ENCODE data around the gene CCDC57.

Gene CCDC57

GRCh38 chr17:82065193-82065637 is 147.4 kb downstream of the CCDC57 start:
- Histone ChIP-seq H3K36me3 (ENCODE audit: insufficient read depth, low read length) (peaks cover 46% of the 10 kb centered on the region), H4K20me1 (ENCODE audit: insufficient read depth, low read length) (peaks cover 34% of the 10 kb centered on the region), H3K27ac (ENCODE audit: low read length) (peak overlapping the region; percentile 77), H3K27me3 (ENCODE audit: insufficient read depth, low read length, poor library complexity) (no peaks in the 10 kb centered on the region), H3K4me2 (ENCODE audit: insufficient read depth, low read length) (peak overlapping the region; percentile 100), H3K4me1 (ENCODE audit: insufficient read depth, low read length) (peaks cover 43% of the 10 kb centered on the region), H3K9me3 (ENCODE audit: insufficient read depth, low read length, severe bottlenecking) (no peaks in the 10 kb centered on the region), H3K4me3 (ENCODE audit: low read depth in 1 of 2, low read length in 2 of 2) (peak overlapping the region; percentile 75 to 97), H2AFZ (ENCODE audit: low read depth, low read length) (peak overlapping the region; percentile 81), H3K79me2 (ENCODE audit: insufficient read depth, low read length) (peaks cover 33% of the 10 kb centered on the region), H3K9ac (ENCODE audit: low read depth, low read length) (peak overlapping the region; percentile 87)
- peak; percentile 27; the same call in 2 of the 3 replicates for ATAC-seq (ENCODE audit: insufficient read depth, low read depth)
- DNase-seq: peak; percentile 35
- no peak for TF ChIP-seq CTCF (IDR thresholded peaks at IDR 0.05; ENCODE audit: borderline replicate concordance, extremely low read depth, low read length, poor library complexity, severe bottlenecking)
- no peak for TF ChIP-seq EZH2 (IDR thresholded peaks at IDR 0.05; ENCODE audit: borderline replicate concordance, low read depth, low read length, severe bottlenecking)

GRCh38 chr17:82064433-82065192 is 148.0 kb downstream of the CCDC57 start:
- H2AFZ ChIP-seq (ENCODE audit: low read depth, low read length): peak overlapping the region; percentile 81; the same call in 1 of the 2 replicates
- peaks cover 39% of the 10 kb centered on the region for H4K20me1 ChIP-seq (ENCODE audit: insufficient read depth, low read length)
- no peaks in the 10 kb centered on the region for H3K27me3 ChIP-seq (ENCODE audit: insufficient read depth, low read length, poor library complexity)
- peaks cover 43% of the 10 kb centered on the region for H3K4me1 ChIP-seq (ENCODE audit: insufficient read depth, low read length)
- H3K36me3 ChIP-seq (ENCODE audit: insufficient read depth, low read length): peaks cover 52% of the 10 kb centered on the region
- H3K9ac ChIP-seq (ENCODE audit: low read depth, low read length): peak overlapping the region; percentile 87
- H3K79me2 ChIP-seq (ENCODE audit: insufficient read depth, low read length): peaks cover 33% of the 10 kb centered on the region
- H3K27ac ChIP-seq (ENCODE audit: low read length): peak overlapping the region; percentile 77
- ATAC-seq (ENCODE audit: insufficient read depth, low read depth): no peak
- H3K9me3 ChIP-seq (ENCODE audit: insufficient read depth, low read length, severe bottlenecking): no peaks in the 10 kb centered on the region
- peak overlapping the region; percentile 75 to 97 for H3K4me3 ChIP-seq (ENCODE audit: low read depth in 1 of 2, low read length in 2 of 2)
- TF ChIP-seq CTCF (IDR thresholded peaks at IDR 0.05; ENCODE audit: borderline replicate concordance, extremely low read depth, low read length, poor library complexity, severe bottlenecking) (no peak), EZH2 (IDR thresholded peaks at IDR 0.05; ENCODE audit: borderline replicate concordance, low read depth, low read length, severe bottlenecking) (no peak)
- DNase-seq: no peak
- H3K4me2 ChIP-seq (ENCODE audit: insufficient read depth, low read length): peak overlapping the region; percentile 100

GRCh38 chr17:82063424-82064415 is 148.9 kb downstream of the CCDC57 start:
- Histone ChIP-seq H3K4me3 (ENCODE audit: low read depth in 1 of 2, low read length in 2 of 2) (peak overlapping the region in 1 of 2 experiments; percentile 75; a peak in 3 of 4 replicates), H3K4me1 (ENCODE audit: insufficient read depth, low read length) (peaks cover 43% of the 10 kb centered on the region), H3K9me3 (ENCODE audit: insufficient read depth, low read length, severe bottlenecking) (no peaks in the 10 kb centered on the region), H3K27me3 (ENCODE audit: insufficient read depth, low read length, poor library complexity) (no peaks in the 10 kb centered on the region), H3K27ac (ENCODE audit: low read length) (no peak overlapping the region; the same call in 1 of the 2 replicates), H4K20me1 (ENCODE audit: insufficient read depth, low read length) (peaks cover 47% of the 10 kb centered on the region), H3K9ac (ENCODE audit: low read depth, low read length) (peak overlapping the region; percentile 87), H3K36me3 (ENCODE audit: insufficient read depth, low read length) (peaks cover 61% of the 10 kb centered on the region), H2AFZ (ENCODE audit: low read depth, low read length) (no peak overlapping the region), H3K79me2 (ENCODE audit: insufficient read depth, low read length) (peaks cover 33% of the 10 kb centered on the region), H3K4me2 (ENCODE audit: insufficient read depth, low read length) (peak overlapping the region; percentile 100)
- DNase-seq: no peak
- no peak for TF ChIP-seq EZH2 (IDR thresholded peaks at IDR 0.05; ENCODE audit: borderline replicate concordance, low read depth, low read length, severe bottlenecking)
- no peak for ATAC-seq (ENCODE audit: insufficient read depth, low read depth)
